ENCODE results near the gene OGN. TPM values are rescaled to one million over a fixed set of nuclear protein-coding genes. Genes with fewer than 3 reads are reported as not detected.

The OGN gene
- total RNA-seq, 1 experiment from 2014 or later: not detected

DNA sequence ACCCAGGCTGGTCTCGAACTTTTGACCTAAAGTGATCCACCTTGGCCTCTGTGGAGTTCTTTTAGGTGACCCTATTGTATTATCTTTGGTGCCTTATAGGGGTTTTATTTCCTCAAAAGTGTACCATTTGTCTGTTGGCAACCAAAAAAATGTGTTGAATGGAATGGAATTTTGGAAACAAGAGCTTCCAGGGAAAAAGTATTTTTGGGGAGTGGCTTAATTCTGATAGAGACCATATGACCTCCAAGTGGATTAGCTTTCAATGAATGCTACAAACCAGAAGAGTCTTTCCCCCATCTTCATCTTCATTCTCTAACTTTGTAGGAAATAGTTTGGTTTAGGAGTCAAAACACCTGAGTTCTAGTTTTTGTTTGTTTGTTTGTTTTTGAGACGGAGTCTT is 3.4 kb upstream of the OGN start:
- H3K9ac ChIP-seq (ENCODE audit: extremely low read depth, insufficient read length, low read length): no peak overlapping the region
- no peak overlapping the region for H3K23ac ChIP-seq (ENCODE audit: insufficient read length, low read depth, low read length)
- Mint-ChIP-seq H3K27ac (no peak overlapping the region), H3K27me3 (ENCODE audit: low read depth) (no peaks in the 10 kb centered on the region), H3K9me3 (no peaks in the 10 kb centered on the region), H3K4me3 (no peak overlapping the region), H3K36me3 (ENCODE audit: insufficient read depth in 1 of 3, low read depth in 3 of 3) (no peaks in the 10 kb centered on the region), H3K4me1 (0 out of 4 replicates have a peak, but pooled peaks cover 0 to 3% of the 10 kb centered on the region in 2 experiments)
- H2BK12ac ChIP-seq (ENCODE audit: insufficient read length, low read depth, low read length): no peak overlapping the region
- H3K4ac ChIP-seq (ENCODE audit: low read depth, low read length): no peak overlapping the region
- H3K56ac ChIP-seq (ENCODE audit: insufficient read length, low read depth, low read length): no peak overlapping the region
- no peak overlapping the region for H3T11ph ChIP-seq (ENCODE audit: low read length)
- no peak overlapping the region for H2AK5ac ChIP-seq (ENCODE audit: insufficient read length, low read length)
- no peak overlapping the region for H3K14ac ChIP-seq (ENCODE audit: insufficient read depth, low read length)
- H3K18ac ChIP-seq (ENCODE audit: insufficient read length, low read depth, low read length): no peak overlapping the region
- no peaks in the 10 kb centered on the region for H3K27me3 ChIP-seq (ENCODE audit: insufficient read depth, low read length)
- H3K79me2 ChIP-seq (ENCODE audit: insufficient read depth, low read length): no peaks in the 10 kb centered on the region
- WGBS (ENCODE audit: extremely low coverage, insufficient read length, low lambda C conversion rate): no CpG with 5 or more reads among the region's 2 CpGs
- H2BK120ac ChIP-seq (ENCODE audit: low read depth, low read length, poor library complexity, severe bottlenecking): no peak overlapping the region
- no peak overlapping the region for H4K8ac ChIP-seq (replicated peaks; ENCODE audit: insufficient read length, low read depth, low read length)
- H3K23me2 ChIP-seq (ENCODE audit: insufficient read length, low read depth, low read length, poor library complexity, severe bottlenecking): no peaks in the 10 kb centered on the region
- H3K79me1 ChIP-seq (ENCODE audit: insufficient read depth, low read depth, low read length, poor library complexity, severe bottlenecking): no peaks in the 10 kb centered on the region
- no peaks in the 10 kb centered on the region for H4K20me1 ChIP-seq (ENCODE audit: control insufficient read depth, insufficient read depth, insufficient read length)
- H4K5ac ChIP-seq (ENCODE audit: insufficient read length, low read depth, low read length): no peak overlapping the region
- no peak overlapping the region for H4K91ac ChIP-seq (ENCODE audit: insufficient read length, low read depth, low read length)
- no peak overlapping the region for H2AFZ ChIP-seq (ENCODE audit: low read length)
- H3K4me2 ChIP-seq (ENCODE audit: insufficient read depth, insufficient read length, low read length): no peak overlapping the region
- no peak overlapping the region for H2BK15ac ChIP-seq (ENCODE audit: low read depth, low read length)
- TF ChIP-seq, protein P1, sequence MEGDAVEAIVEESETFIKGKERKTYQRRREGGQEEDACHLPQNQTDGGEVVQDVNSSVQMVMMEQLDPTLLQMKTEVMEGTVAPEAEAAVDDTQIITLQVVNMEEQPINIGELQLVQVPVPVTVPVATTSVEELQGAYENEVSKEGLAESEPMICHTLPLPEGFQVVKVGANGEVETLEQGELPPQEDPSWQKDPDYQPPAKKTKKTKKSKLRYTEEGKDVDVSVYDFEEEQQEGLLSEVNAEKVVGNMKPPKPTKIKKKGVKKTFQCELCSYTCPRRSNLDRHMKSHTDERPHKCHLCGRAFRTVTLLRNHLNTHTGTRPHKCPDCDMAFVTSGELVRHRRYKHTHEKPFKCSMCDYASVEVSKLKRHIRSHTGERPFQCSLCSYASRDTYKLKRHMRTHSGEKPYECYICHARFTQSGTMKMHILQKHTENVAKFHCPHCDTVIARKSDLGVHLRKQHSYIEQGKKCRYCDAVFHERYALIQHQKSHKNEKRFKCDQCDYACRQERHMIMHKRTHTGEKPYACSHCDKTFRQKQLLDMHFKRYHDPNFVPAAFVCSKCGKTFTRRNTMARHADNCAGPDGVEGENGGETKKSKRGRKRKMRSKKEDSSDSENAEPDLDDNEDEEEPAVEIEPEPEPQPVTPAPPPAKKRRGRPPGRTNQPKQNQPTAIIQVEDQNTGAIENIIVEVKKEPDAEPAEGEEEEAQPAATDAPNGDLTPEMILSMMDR (conservative IDR thresholded peaks at IDR 0.05): no peak
- no peaks in the 10 kb centered on the region for H3K9me3 ChIP-seq (ENCODE audit: control insufficient read depth, low read depth, low read length)
- H3K27ac ChIP-seq (ENCODE audit: insufficient read length, low read depth, low read length): no peak overlapping the region
- no peak overlapping the region for H2BK5ac ChIP-seq (ENCODE audit: insufficient read length, low read length)
- H2BK20ac ChIP-seq (ENCODE audit: low read depth, low read length, poor library complexity, severe bottlenecking): no peak overlapping the region
- DNase-seq: no peak
- H3K4me1 ChIP-seq (ENCODE audit: insufficient read depth, low read length): no peaks in the 10 kb centered on the region

Data from H9 (cell line).